NB4 (cell line): ENCODE data around the gene LMOD1.
A peak's percentile ranks its signal among the peaks of the same experiment; 100 is the strongest.

ENCODE experiments used
- DNase-seq: peaks from one replicate; pipeline ENCODE4 v3.0.0; 2010; ENCODE audit warnings: low read depth
- H3K4me3 ChIP-seq: one replicate; pipeline ENCODE4 v1.5.1; 2011; ENCODE audit warnings: mild to moderate bottlenecking, low read depth, low read length, moderate library complexity
- MYC ChIP-seq: IDR thresholded peaks from 2 replicates; pipeline ENCODE4 v1.6.1; 2011; ENCODE audit warnings: low read depth, low read length
- POLR2A ChIP-seq: IDR thresholded peaks from 2 replicates; pipeline ENCODE4 v1.6.1; 2011; ENCODE audit warnings: mild to moderate bottlenecking; ENCODE audit not compliant: insufficient read length; ENCODE audit errors: extremely low read depth
- TF ChIP-seq, protein P1 (sequence below): IDR thresholded peaks from one replicate; pipeline ENCODE4 v1.5.1; 2012; ENCODE audit warnings: low read depth, low read length
- TF ChIP-seq, protein P2 (sequence below): IDR thresholded peaks from 2 replicates; pipeline ENCODE4 v1.6.1; 2011; ENCODE audit warnings: low read depth, low read length

The LMOD1 gene

DNA sequence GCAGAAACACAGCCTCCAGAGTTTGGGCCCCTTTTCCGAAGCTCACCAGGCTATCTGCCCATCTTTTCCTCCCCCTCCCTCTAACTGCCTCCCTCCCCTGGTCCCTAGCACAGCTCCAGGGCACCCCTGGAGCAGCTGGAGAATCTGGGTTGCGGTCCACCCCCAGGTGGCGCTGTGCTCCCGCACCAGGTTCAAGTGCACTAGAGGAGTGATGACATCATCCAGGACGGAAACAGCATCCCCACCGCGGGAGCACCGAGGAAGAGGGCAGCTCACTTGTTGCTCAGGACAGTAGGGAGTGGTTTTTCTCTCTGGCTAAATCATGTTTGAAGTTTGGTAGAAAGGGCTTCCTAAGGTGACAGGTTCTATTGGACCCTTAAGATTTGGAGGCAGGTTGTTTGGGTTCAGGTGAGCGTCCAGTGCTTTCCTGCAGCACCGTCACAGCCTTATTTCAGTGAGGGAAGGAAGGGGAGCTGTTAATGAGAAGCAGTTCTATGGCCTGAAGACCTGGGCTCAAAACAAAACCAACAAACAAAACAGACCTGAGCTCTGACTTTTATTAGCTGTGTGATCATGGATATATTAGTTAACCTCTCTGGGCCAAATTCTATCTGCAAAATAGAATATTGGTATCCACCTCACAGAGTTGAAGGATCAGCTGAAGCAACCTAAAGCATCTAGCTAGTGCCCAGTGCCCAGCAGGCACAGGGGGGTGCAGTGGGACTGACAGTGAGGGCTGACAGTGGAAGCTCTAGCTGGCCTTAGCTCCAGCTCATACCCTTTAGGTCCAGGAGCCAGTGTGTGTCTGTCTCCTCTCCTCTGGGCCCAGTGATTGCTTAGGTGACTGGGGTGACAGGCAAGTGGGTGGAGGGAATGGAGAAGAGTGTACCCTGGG is 50.2 kb downstream of the LMOD1 start:
- H3K4me3 ChIP-seq, result no peak overlapping the region
- DNase-seq, result peak; percentile 89
- TF ChIP-seq POLR2A (no peak), MYC (no peak)
- TF ChIP-seq, protein P1, sequence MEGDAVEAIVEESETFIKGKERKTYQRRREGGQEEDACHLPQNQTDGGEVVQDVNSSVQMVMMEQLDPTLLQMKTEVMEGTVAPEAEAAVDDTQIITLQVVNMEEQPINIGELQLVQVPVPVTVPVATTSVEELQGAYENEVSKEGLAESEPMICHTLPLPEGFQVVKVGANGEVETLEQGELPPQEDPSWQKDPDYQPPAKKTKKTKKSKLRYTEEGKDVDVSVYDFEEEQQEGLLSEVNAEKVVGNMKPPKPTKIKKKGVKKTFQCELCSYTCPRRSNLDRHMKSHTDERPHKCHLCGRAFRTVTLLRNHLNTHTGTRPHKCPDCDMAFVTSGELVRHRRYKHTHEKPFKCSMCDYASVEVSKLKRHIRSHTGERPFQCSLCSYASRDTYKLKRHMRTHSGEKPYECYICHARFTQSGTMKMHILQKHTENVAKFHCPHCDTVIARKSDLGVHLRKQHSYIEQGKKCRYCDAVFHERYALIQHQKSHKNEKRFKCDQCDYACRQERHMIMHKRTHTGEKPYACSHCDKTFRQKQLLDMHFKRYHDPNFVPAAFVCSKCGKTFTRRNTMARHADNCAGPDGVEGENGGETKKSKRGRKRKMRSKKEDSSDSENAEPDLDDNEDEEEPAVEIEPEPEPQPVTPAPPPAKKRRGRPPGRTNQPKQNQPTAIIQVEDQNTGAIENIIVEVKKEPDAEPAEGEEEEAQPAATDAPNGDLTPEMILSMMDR, result peak; percentile 84

DNA sequence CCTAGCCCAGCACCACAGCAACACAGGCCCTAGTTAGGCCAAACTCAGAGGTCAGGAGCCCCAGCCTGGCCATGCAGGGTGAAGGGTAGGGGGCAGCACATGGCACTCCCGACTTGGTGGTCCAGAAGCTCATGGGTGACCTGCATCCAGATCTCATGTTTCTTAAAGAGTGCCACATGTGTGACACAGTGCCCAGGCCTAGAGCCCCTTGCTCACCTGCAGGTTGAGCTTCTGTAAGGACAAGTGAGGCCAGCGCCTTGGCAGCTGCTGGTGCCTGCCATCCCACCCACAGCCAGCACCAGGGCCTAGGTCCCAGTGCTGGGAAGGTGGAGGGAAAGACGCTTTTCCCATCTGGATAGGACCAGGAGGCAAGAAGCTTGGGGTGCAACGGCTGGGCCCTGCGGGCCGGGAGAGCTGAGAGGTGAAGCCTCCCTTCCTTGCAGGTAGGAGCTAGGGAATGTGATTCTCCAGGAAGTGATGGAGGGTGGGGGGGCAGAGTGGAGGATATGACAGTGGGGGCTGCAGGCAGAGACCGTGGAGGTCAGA is 51.2 kb downstream of the LMOD1 start:
- no peak for DNase-seq
- H3K4me3 ChIP-seq, result no peak overlapping the region
- TF ChIP-seq MYC, result no peak
- TF ChIP-seq, protein P2, sequence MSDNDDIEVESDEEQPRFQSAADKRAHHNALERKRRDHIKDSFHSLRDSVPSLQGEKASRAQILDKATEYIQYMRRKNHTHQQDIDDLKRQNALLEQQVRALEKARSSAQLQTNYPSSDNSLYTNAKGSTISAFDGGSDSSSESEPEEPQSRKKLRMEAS, result no peak
- TF ChIP-seq POLR2A, result no peak
- TF ChIP-seq, protein P1, result no peak

DNA sequence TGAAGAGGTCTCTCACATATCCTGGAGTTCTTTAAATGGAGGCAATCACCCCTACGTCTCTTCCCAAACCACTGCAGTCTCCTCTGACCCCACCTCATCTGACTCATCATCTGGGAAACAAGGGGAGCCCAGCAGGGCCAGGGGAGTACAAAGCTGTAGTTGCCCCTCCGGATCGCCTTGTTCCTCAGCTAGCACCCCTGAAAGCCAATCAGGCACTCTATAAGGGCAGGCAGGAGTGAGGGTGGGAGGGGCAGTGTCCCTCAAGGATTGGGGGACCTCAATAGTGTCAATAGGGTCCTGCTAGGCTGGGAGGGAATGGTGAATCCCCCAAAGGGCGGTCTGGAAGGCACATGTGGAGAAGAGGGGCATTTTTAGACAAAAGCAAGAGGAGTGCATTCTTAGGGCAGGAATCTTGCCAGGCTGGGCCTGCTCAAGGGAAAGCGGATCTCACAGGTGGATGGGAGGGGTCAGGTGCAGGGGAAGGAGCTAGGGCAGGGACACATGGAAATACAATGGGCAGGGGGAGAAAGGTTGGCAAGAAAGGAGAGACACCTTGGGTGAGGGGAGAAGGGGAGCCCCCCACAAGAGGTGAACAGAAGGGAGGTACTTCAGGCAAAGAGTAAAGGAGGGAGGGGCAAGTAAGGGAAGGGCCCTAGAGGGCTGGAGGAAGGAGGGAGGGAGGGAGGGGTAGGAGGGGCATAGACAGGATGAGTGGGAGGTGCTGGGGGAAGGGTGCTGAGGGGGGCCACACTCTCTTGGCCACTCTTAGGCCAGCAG is 51.8 kb downstream of the LMOD1 start:
- H3K4me3 ChIP-seq, result no peak overlapping the region
- DNase-seq, result no peak
- TF ChIP-seq POLR2A, result no peak
- no peak for TF ChIP-seq MYC
- TF ChIP-seq, protein P1, result no peak
- TF ChIP-seq, protein P2, result no peak

DNA sequence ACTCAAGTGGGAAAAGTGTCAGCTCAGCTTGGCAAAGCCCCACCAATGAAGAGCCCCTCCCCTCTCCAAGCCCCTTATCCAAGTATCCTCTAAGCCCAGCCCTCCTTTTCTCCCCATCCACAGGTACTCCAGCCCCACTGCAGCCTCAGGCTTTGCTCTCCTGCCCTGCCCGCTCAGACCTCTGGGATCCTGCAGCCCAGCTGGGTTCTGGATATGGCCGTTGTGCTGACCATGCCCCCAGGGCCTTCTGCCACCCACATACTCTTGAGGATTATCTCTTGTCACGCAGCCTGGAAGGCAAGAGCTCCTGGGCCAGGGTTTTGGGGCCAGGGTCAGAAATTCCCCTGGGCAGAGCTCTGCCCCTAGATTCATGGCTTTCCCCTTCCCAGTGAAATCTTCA is 52.9 kb downstream of the LMOD1 start:
- H3K4me3 ChIP-seq, result no peak overlapping the region
- TF ChIP-seq, protein P2, result no peak
- TF ChIP-seq, protein P1, result no peak
- TF ChIP-seq POLR2A (no peak), MYC (no peak)
- no peak for DNase-seq

DNA sequence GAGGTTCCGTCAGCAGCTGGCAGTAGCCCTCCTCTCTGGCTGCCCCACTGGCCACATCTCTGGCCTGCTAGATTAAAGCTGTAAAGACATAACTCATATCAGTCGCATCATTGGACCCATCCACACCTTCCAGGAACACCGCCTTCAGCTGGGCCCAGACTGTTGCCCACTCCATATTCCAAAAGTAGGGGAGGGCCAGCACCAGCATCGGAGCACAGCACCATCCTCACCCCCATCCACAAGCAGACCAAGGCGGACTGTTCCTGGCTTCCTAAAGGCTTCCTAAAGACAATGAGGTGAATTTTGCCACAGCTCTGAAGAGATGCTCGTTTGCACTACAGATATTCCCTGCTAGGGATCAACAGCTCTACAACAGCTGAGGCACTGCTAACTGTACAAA is 54.1 kb downstream of the LMOD1 start:
- H3K4me3 ChIP-seq, result no peak overlapping the region
- no peak for DNase-seq
- TF ChIP-seq, protein P2, result no peak
- TF ChIP-seq, protein P1, result no peak
- TF ChIP-seq MYC, result no peak
- TF ChIP-seq POLR2A, result no peak
